ENCODE measurements around the gene LZTR1. TPM values are rescaled to one million over a fixed set of nuclear protein-coding genes. Genes with fewer than 3 reads are reported as not detected.
A peak's percentile ranks its signal among the peaks of the same experiment; 100 is the strongest.

LZTR1 gene
- total and polyA plus RNA-seq, 2 donors from 2014 or later, result 24.3 to 66.4 TPM

DNA sequence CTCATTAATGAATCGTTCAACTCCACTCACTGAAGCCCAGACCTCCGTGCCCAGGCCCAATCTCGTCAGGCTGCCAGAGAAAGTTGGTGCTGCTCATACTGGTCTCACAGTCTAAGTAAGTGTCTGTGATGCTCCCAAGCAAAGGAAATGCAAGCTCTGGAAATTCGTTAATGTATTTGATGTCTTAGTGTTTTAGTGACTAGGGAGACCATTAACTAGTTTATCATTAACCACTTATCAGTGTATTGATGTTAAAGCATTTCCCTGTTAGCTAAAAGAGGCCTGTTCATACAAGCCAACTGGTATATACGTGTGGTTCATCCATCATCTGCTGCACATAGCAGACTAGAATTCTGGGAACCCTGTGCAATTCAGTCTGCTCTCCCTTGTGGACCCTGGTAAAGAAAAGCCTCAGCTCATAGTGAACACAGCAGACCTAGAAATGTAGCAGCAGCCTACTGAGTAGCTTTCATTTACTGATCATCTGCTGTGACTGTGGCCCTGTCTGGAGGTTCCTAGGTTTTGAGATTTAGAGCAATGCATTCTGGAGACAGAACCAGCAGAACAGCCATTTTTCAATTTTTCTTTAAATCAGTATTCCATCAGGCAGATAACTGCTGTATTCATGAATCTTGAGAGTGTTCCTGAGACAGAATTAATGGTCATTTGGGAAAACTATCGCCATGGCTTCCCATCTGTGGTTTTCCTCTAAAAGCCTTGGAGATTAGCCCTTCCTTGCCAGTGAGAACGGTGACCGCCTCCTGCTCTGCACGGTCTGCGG lies 30.8 kb upstream of the LZTR1 start:
- DNase-seq, result no peak
- peak overlapping the region in 1 of 2 donors; percentile 20 for H3K27ac ChIP-seq (ENCODE audit: low read depth in 2 of 2, low read length in 2 of 2)
- FAIRE-seq, result no peak
- no peaks in the 10 kb centered on the region for H3K9me3 ChIP-seq (ENCODE audit: control insufficient read depth in 2 of 3, insufficient read depth in 1 of 3, low read length in 3 of 3)
- H3K4me1 ChIP-seq (ENCODE audit: control insufficient read depth in 2 of 3, insufficient read depth in 2 of 3, low read depth in 1 of 3, low read length in 3 of 3), result peaks cover 0 to 28% (median 16%) of the 10 kb centered on the region in 3 donors
- no peak overlapping the region for H3K4me3 ChIP-seq (ENCODE audit: low read length in 3 of 3)
- H3K9ac ChIP-seq (ENCODE audit: low read length in 3 of 3), result no peak overlapping the region
- no peaks in the 10 kb centered on the region for H3K27me3 ChIP-seq (ENCODE audit: control insufficient read depth, insufficient read depth, low read length)
- peaks cover 6 to 17% (median 9%) of the 10 kb centered on the region in 3 donors for H3K36me3 ChIP-seq (ENCODE audit: control insufficient read depth in 2 of 3, insufficient read depth in 3 of 3, low read length in 3 of 3)
- TF ChIP-seq, protein P1, sequence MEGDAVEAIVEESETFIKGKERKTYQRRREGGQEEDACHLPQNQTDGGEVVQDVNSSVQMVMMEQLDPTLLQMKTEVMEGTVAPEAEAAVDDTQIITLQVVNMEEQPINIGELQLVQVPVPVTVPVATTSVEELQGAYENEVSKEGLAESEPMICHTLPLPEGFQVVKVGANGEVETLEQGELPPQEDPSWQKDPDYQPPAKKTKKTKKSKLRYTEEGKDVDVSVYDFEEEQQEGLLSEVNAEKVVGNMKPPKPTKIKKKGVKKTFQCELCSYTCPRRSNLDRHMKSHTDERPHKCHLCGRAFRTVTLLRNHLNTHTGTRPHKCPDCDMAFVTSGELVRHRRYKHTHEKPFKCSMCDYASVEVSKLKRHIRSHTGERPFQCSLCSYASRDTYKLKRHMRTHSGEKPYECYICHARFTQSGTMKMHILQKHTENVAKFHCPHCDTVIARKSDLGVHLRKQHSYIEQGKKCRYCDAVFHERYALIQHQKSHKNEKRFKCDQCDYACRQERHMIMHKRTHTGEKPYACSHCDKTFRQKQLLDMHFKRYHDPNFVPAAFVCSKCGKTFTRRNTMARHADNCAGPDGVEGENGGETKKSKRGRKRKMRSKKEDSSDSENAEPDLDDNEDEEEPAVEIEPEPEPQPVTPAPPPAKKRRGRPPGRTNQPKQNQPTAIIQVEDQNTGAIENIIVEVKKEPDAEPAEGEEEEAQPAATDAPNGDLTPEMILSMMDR (IDR thresholded peaks at IDR 0.05; ENCODE audit: borderline replicate concordance, extremely low read depth, insufficient read depth), result no peak
- intact Hi-C loops (cut with DNase I), result no loop called here

- DNase-seq, result peak in 1 of 5 donors; percentile 18
- peaks cover 6 to 17% (median 9%) of the 10 kb centered on the region in 3 donors for H3K36me3 ChIP-seq (ENCODE audit: control insufficient read depth in 2 of 3, insufficient read depth in 3 of 3, low read length in 3 of 3)
- no peaks in the 10 kb centered on the region for H3K27me3 ChIP-seq (ENCODE audit: control insufficient read depth, insufficient read depth, low read length)
- peak overlapping the region in 1 of 3 donors; percentile 19 for H3K9ac ChIP-seq (ENCODE audit: low read length in 3 of 3)
- peak overlapping the region in 1 of 2 donors; percentile 8 for H3K27ac ChIP-seq (ENCODE audit: low read depth in 2 of 2, low read length in 2 of 2)
- H3K9me3 ChIP-seq (ENCODE audit: control insufficient read depth in 2 of 3, insufficient read depth in 1 of 3, low read length in 3 of 3), result no peaks in the 10 kb centered on the region
- intact Hi-C loops (cut with DNase I), result no loop called here
- TF ChIP-seq, protein P1 (IDR thresholded peaks at IDR 0.05; ENCODE audit: borderline replicate concordance, extremely low read depth, insufficient read depth), result no peak
- peaks cover 0 to 28% (median 19%) of the 10 kb centered on the region in 3 donors for H3K4me1 ChIP-seq (ENCODE audit: control insufficient read depth in 2 of 3, insufficient read depth in 2 of 3, low read depth in 1 of 3, low read length in 3 of 3)
- H3K4me3 ChIP-seq (ENCODE audit: low read length in 3 of 3), result no peak overlapping the region
- no peak for FAIRE-seq
Measured at GRCh38 chr22:20951932-20952380, 30.1 kb upstream of the LZTR1 start.

- peaks cover 0 to 28% (median 19%) of the 10 kb centered on the region in 3 donors for H3K4me1 ChIP-seq (ENCODE audit: control insufficient read depth in 2 of 3, insufficient read depth in 2 of 3, low read depth in 1 of 3, low read length in 3 of 3)
- TF ChIP-seq, protein P1 (IDR thresholded peaks at IDR 0.05; ENCODE audit: borderline replicate concordance, extremely low read depth, insufficient read depth), result no peak
- H3K27ac ChIP-seq (ENCODE audit: low read depth in 2 of 2, low read length in 2 of 2), result peak overlapping the region in 1 of 2 donors; percentile 54
- no peak for FAIRE-seq
- peak overlapping the region in 1 of 3 donors; percentile 19 for H3K9ac ChIP-seq (ENCODE audit: low read length in 3 of 3)
- H3K9me3 ChIP-seq (ENCODE audit: control insufficient read depth in 2 of 3, insufficient read depth in 1 of 3, low read length in 3 of 3), result no peaks in the 10 kb centered on the region
- DNase-seq, result no peak
- H3K27me3 ChIP-seq (ENCODE audit: control insufficient read depth, insufficient read depth, low read length), result no peaks in the 10 kb centered on the region
- intact Hi-C loops (cut with DNase I), result no loop called here
- peaks cover 6 to 17% (median 9%) of the 10 kb centered on the region in 3 donors for H3K36me3 ChIP-seq (ENCODE audit: control insufficient read depth in 2 of 3, insufficient read depth in 3 of 3, low read length in 3 of 3)
- no peak overlapping the region for H3K4me3 ChIP-seq (ENCODE audit: low read length in 3 of 3)
Measured at GRCh38 chr22:20952544-20953341, 29.4 kb upstream of the LZTR1 start.

All from kidney (tissue), 14 donors.